Stromal cell of bone marrow (primary cell): ENCODE results near the gene TBC1D22A.

Source experiments
- DNase-seq: peaks from one replicate; pipeline ENCODE4 v3.0.0-alpha.2; 2012; ENCODE audit warnings: low read depth

Gene TBC1D22A

GRCh38 chr22:47221840-47222615 lies 459.6 kb downstream of the TBC1D22A start:
- DNase-seq = no peak
